ENCODE results near the gene HOXA9.

Gene HOXA9

DNA sequence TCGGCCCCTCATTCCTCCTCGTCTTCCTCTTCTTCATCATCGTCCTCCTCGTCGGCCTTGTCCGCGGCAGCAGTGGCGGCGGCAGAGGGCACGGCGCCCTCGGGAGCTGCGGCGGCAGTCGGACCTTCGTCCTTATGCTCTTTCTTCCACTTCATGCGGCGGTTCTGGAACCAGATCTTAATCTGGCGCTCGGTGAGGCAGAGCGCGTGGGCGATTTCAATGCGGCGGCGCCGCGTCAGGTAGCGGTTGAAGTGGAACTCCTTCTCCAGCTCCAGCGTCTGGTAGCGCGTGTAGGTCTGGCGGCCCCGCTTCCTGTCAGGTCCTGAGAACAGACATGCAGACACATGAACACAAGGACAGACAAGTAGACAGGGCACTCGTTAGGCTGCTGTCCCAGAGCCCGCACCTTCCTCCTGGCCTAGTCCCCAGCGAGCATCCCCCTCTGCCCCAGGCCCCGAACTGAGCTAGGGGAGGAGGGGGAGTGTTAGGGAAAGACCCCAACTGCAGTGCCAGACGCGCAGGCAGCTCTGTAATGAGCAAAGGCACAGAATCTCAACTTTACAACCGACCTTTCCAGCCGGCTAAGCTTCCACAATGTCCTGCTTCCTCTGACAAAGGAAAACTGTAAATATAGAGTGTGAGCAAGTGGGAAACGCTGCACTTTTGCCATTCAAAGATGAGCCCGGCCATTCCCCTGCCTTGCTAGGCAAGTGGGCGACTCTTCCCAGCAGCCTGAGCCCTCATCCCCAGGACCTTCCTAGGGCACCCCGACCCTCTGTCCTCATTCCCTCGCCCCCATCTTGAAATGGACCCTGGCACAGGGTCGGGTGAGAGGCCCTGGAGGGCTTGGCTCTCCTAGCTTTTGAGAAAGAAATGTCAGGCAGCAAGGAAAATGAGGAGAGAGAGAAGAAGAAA is 10.2 kb downstream of the HOXA9 start:
- peak in 1 of 3 donors; percentile 31 for DNase-seq (ENCODE audit: low read depth in 3 of 3, low spot score in 1 of 3)

DNA sequence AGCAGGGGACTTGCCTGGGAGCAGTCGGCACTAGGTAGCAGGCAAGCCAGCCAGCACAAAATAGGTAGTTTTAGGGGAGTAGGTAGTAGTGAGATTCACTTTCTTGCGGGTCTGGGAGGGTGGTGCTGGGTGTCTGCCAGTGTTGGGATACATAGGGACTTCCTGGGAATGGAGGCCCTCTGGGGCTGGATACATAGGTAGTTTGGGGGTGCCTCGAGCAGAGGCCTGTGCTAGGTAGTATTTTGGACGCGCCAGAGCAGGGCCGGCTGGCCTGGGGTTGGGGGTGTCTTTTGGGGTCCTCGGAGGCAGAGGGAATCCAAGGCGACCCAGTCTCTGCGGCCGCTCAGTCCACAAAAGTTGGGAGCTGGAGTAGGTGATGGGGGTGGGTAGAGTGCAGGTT is 11.0 kb downstream of the HOXA9 start:
- DNase-seq (ENCODE audit: low read depth in 3 of 3, low spot score in 1 of 3): no peak

DNA sequence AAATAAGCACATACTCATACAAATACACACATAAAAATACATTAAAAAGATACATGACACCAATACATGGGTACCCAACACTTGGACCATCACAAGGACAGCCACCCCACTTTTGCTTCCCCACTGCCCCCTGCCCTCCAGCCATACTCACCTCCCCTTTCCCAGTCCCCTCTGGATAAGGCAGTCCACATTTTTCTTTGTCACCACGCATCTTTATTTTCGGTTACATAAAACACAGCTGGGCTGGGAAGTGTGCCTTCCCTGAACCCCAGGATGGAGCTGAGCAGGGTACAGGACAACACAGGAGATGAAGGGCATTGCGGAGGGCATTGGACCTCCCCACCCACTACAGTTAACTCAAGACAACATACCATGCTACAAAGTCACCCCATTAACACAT is 11.8 kb downstream of the HOXA9 start:
- DNase-seq (ENCODE audit: low read depth in 3 of 3, low spot score in 1 of 3): no peak

DNA sequence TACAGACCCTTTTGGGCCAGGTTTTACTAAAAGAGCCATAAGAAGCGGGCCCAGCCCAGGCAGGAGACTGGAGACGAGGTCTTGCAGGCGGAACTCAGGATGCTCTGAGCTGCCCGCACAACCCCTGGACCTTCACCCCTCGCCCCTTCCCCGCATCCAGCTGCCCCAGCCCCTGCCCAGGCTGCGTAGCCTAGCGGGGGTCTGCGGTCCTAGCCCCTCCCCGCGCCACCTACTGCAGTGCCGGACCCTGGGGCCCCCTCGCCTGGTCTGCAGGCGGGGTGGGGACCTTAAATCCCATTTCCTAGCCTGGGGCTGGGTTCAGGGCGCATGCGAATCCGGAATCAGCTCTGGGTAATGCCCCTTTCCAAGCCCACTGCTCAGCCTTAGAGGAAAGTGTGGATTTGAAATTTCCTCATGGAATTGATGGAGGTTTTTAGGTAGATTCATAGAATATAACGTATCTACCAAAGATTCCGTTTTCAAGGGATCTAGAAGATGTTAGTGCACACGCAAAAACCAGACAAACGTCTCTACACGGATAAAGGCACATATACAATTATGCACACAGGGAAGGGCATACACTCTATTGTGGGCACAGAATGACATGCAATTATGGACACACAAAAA is 12.4 kb downstream of the HOXA9 start:
- DNase-seq (ENCODE audit: low read depth in 3 of 3, low spot score in 1 of 3): no peak

DNA sequence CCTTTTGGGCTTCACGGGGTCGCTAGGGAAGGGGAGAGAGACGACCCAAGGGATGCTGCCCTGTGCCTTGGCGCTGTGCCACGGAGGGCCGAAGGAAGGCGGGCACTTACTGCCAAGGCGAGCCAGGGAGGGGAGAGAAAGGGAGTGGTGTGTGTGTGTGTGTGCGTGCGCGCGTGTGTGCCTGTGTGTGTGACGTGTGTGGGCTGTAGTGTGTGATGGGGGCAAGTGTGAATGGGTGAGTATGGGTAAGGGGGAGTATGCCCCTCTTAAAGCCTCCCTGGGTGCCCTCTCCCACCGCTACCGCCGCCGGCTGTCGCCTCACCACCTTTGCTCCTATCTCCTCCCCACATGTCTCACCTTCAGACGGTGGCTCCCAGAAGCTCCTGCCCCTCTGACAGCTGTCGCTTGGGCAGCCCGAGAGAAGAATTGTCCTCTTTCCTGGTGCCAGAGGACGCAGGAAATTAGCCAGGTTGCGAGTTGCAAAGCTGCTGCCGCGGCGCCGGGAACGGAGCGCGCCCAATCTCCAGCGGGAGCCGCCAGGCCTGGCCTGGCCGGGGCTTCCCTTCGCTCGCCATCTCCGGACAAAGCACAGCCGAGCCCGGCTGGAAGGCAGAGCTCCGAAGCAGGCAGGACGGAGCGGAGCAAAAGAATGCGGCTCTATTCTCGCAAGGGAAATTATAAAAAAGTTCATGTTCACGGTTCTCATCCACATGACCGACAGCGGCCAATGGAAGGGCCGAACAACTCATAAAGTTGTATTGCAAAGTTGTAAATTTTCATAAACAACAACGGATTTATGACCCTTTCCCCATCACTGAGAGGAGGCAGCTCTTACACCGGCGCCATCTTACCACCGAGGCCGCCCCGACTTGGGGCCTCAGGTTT is 13.2 kb downstream of the HOXA9 start, which contains the start of gene HOXA3:
Gene HOXA3 (minus strand): TSS at position 653 of the 885 bp plus-strand sequence. CDS start 41,943 bp downstream, outside the sequence.
- DNase-seq (ENCODE audit: low read depth in 3 of 3, low spot score in 1 of 3): no peak

DNA sequence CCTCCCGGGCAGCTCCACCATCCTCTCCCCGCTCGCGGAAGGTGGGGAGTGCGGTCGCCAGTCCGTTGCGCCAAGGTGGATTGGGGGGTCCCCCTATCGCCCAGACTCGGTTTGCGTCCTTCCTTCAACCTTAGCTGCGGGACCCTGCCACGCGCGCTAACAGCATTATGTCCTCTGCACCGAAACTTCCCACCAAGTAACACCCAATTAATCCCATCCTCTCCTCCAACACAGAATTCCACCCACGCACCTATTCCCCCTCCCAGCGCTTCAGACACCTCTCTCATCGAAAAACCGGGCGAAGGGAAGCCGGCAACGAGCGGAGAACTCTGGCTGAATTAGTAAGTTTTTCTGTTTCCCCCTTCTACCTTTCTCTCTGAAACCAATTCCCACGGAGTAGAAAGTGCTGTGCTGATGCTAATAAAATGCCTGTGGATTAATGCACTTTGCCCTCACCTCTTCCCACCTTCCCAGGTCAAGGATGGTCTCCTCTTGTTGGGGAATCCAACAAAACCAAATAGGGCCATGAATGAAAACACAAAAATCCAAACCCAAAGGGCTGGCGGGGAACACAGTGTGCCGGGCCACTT is 13.9 kb downstream of the HOXA9 start:
- DNase-seq (ENCODE audit: low read depth in 3 of 3, low spot score in 1 of 3): no peak

DNA sequence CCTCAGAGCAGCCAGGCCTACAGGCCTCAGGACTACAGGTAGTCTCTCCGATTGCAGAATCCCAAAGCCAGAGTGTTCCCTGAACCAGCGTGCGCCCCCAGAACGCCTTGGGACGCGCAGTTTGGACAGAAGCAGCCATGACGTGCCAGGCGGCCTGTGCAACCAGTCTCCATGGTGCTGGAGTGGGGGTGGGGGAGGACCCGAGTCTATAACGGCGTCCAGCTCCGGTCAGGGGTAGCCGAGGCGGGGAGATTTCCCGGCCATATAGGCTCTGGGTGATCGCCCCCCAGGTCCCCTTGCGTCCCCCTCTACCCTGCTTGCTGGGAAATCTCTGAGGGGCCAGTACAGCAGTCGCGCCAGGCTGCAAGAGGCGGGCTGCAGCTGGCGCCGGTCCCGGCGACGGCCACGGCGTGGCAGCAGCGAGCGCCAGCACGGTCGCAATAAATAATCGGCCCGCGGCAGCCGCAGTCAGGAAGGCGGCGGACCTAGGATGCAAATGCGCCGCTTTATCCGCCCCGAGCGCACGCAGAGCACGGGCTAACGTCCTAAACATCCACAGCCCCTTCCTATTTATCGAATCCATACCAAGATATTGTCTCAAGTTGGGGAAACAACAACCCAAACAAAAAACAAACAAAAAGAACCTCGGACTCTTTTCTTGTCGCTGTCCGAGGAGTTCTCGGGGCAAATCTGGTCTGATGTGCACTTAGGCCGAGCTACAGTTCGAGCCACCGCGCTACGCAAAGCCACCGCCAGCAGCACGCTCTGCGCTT is 14.6 kb downstream of the HOXA9 start:
- peak in 1 of 3 donors; percentile 56 for DNase-seq (ENCODE audit: low read depth in 3 of 3, low spot score in 1 of 3)

DNA sequence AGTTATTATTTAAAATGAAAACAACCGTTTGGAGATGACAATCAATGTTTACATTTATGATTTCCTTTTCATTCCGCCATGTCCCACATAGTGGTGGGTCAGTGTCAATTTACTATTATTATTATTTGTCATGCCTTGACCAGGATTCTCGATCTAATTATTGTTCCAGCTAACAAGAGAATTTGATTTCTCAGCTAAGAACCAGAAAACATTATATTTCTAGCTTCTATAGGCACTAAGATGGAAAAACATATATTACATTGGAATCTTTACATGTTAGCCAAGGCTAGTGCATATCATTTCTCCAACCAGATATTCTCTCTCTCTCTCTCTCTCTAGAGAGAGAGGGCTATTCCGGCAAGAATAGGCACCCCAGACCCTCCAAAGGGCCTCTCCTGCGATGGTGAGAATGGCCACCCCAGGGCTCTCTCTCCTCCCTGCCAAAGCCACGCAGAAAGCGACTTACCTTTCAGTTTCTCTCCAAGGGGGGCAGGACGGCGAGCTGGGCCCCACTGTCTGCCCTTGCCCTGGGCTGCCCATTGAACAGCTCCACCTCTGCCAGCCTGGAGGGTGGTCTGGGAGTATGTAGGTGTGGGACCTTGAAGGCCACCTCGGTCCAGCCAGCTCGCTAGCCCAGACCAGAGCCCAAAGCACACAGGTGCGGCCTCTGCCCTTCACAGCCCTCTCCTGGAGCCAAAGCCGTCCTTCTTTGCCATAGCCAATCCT is 15.3 kb downstream of the HOXA9 start:
- DNase-seq (ENCODE audit: low read depth in 3 of 3, low spot score in 1 of 3): no peak

DNA sequence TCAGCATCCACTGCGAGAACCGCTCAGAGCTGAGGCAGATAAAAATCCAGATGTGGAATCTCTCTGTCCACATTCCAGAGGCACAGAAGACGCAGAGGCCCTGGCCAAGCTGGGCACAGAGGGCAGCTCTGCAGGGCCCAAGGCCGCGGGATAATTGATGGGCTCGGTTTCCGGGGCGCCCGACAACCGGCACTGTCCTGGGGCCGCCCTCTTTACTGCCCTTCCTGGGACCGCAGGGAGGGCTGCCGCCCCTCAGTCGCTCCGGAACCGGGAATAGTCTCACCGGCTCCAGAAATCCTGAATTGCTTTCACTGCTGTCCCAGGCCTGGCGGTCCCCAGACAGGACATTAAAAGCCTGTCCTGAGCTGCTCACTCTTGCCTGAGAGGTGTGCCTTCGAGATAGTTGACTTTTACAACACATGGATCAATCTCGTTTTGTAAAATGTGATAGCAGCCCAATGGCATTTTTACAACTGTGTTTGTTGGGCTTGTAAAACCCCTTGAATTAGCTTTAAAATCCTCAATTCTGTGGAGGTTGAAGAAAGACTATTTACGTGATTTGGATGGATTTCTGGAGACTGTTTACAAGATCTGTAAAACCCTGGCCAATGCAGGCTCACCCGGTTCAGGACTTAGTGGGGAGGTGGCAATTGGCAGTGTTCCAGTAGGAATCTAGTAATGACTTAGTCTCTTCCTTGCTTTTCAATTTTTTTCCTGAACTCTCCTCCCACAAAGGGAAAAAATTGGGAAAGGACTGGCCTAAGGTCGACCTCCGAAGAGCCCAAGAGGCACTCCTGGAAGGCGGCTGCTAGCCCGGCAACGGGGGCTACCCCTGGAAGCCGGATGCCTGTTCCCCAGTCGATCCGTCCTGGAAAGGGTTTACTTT is 16.3 kb downstream of the HOXA9 start:
- no peak for DNase-seq (ENCODE audit: low read depth in 3 of 3, low spot score in 1 of 3)

DNA sequence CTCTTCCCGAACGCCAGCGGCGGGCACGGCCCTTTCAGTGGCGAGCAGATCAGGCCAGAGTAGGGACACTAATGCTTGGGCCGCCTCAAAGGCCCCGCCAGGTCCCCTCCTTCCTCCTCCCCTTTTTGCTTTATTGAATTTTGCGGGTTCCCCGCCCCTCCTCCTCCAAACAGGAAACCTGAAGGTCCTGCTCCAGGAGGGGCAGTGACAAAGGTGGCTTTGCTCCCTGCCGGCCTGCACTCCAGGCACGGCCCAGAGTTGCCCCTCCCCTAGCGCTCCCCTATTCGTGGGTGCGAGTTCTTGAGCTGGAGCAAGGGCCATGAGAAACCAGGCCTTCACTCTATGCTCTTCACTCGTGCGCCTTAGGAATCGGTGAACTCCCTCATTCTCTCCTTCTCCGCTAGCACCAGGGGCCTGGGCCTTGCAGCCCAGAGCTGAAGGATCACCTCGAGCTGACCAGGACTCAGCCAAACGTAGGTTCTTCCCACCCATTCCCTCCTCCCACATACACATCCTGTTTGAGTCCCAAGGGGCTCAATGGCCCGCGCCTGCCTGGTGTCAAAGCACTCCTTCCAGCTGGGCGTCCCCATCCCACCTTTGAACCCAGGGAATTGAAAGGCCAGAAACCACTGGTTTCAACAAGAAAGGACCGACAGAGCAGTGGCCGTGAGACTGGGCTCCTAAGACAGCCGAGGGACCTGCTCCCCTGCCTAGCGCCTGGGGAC is 17.1 kb downstream of the HOXA9 start:
- DNase-seq (ENCODE audit: low read depth in 3 of 3, low spot score in 1 of 3): no peak

DNA sequence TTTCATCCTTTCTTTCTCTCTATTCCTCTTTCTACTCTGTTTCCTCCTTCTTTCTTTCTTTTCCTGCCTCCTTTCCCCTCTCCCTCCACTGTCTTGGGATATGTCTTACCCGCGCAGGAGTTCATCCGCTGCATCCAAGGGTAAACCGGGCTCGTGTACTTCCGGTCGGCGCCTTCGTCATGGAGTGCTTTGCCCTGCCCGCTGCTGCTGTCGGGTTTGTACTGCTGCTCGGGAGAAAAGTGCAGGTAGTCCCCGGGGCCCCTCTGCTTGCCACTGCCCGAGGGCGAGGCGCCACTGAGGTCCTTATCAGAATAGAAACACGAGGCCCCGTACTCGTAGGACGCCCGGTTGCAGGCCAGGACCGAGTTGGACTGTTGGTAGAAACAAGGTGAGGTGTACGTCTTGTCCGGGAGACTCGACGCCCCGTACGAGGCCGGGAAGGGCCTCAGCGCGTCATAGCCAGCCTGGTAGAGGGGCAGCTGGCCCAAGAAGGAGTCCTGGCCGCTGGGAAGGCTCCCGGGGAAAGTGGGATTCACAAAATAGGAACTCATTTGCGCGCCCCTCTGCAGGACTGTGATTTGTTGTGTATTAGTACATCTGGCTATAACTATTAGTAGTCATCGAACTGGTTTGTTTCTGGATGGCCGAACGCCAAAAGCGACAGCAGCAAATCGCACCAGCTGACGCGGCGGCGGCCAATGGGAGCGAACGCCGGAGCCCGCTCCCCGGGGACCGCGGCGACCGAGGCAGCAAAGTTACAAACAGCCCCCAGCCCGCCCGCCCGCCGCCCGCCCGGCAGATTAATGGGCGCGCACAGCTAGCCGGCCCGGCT is 17.9 kb downstream of the HOXA9 start, which contains the start of gene HOXA6:
Gene HOXA6 (minus strand): TSS at position 576 of the 832 bp plus-strand sequence. CDS start 25 bp downstream, at position 551.
- no peak for DNase-seq (ENCODE audit: low read depth in 3 of 3, low spot score in 1 of 3)

DNA sequence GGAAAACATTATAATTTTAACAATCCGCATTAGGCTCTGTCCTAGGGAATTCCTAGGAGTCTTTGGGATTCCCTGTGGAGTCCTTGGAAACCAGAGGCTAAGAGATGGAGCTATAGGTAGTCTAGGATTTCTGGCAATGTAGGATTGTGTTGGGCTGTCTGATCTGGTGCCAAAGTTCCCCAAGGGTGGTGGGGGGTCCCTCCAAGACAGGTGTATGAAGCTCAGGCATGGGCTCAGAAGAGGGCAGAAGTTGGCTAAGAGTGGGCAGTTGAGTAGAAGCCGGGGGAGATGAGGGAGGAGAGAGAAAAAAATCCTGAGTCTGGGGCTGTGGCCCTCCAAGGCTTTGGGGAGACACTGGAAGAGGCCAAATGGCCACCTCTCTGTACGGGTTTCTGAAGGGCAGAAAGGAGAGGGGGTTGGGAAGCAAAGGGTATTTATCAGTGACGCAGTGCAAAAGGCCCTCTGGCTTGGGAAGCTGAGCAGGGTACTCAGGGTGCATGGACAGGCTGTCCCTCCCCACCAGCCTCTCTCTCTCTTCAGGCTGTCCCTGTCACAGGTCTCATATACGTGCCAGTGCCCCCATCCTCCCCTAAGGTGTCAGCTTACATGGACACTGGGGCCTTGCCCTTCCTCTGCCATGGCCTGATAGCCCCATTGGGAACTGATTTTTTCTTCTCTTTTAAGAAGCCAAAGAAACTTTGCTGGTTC is 18.7 kb downstream of the HOXA9 start:
- no peak for DNase-seq (ENCODE audit: low read depth in 3 of 3, low spot score in 1 of 3)

DNA sequence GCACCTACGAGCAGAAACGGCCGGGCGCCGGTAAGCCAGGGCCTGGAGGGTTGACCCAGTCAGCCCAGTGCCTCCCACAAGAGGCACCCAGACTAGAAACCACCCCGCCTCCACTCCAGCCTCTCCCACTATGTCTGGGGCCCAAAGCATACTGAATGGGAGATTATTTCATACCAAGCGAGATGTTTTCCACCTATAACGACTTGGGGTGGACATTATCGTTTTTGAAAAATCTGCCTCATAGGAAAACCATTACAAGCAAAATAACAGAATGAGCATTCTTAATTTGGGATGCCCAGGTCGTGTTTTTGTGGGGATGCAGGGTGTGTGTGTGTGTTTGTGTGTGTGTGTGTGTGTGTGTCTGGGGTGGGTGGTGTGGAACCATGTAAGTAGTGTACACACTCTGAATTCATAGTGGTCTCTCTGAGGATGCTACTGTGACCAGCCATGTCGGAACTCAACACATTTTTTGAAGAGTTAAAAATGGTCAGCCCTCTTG is 19.4 kb downstream of the HOXA9 start:
- no peak for DNase-seq (ENCODE audit: low read depth in 3 of 3, low spot score in 1 of 3)

DNA sequence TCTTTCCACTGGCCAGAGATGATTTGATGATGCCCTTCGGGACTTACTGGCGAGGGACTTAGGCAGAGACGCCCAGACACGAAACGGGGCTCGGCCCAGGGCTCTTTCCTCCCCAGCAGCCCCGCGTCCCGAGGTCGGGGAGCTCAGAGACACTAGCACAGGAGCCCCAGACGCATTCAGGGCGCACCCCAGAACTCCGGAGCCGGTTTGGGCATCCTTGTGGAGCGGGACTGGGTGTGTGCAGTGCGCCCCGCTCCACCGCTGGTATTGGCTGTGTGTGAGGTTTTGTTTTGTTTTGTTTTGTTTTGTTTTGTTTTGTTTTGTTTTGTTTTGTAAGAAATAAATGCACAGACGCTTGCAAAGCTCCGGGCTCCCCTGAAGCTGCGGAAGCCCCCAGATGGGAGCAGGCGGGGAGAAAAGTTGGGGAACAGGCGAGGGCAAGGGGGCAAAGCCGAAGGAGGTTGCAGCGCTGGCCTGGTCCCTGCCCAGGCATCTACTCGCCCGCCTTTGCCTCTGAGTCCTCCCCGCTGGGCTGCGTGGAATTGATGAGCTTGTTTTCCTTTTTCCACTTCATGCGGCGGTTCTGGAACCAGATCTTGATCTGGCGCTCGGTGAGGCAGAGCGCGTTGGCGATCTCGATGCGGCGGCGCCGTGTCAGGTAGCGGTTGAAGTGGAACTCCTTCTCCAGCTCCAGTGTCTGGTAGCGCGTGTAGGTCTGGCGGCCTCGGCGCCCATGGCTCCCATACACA is 20.0 kb downstream of the HOXA9 start:
- no peak for DNase-seq (ENCODE audit: low read depth in 3 of 3, low spot score in 1 of 3)

DNA sequence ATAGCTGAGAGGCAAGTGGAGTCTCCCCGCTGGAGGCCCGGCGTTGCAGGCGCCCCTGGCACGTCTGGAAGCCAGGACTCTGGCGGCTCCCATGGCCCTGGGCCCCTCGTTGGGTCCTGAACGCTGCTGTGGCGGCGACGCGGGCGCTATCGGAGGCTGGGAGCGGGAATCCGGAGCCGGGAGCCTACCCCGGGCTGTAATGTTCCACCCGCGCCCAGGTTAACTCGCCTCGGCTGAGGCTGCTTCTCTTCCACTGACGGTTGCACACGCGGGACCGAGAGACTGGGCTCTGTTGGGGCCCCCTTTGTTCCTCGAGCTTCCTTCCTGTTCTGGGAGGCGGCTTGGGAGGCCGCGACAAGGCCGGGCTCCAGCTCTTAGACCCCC is 20.6 kb downstream of the HOXA9 start:
- DNase-seq (ENCODE audit: low read depth in 3 of 3, low spot score in 1 of 3): no peak
